Measurements from ENCODE around the gene ESYT2.

Gene ESYT2

GRCh38 chr7:158821171-158822031 is 7.9 kb downstream of the ESYT2 start:
- no peak for DNase-seq

- no peak for DNase-seq
Observed at GRCh38 chr7:158820656-158821055, 8.7 kb downstream of the ESYT2 start.

- DNase-seq, result no peak
Observed at GRCh38 chr7:158819571-158820203, 9.6 kb downstream of the ESYT2 start.

GRCh38 chr7:158818325-158819213 is 10.7 kb downstream of the ESYT2 start:
- no peak for DNase-seq

GRCh38 chr7:158816995-158817394 is 12.3 kb downstream of the ESYT2 start:
- no peak for DNase-seq

- DNase-seq, result no peak
Observed at GRCh38 chr7:158816271-158816670, 13.0 kb downstream of the ESYT2 start.

- no peak for DNase-seq
Observed at GRCh38 chr7:158815800-158816128, 13.5 kb downstream of the ESYT2 start.

- no peak for DNase-seq
Observed at GRCh38 chr7:158815083-158815799, 14.1 kb downstream of the ESYT2 start.

- DNase-seq, result no peak
Observed at GRCh38 chr7:158814637-158815036, 14.7 kb downstream of the ESYT2 start.

- DNase-seq, result no peak
Observed at GRCh38 chr7:158812684-158813083, 16.6 kb downstream of the ESYT2 start.

GRCh38 chr7:158811894-158812293 is 17.4 kb downstream of the ESYT2 start:
- DNase-seq, result no peak

GRCh38 chr7:158811461-158811860 is 17.8 kb downstream of the ESYT2 start:
- DNase-seq, result no peak

- DNase-seq, result no peak
Observed at GRCh38 chr7:158810846-158811245, 18.5 kb downstream of the ESYT2 start.

GRCh38 chr7:158809596-158809995 is 19.7 kb downstream of the ESYT2 start:
- DNase-seq, result no peak

- DNase-seq, result no peak
Observed at GRCh38 chr7:158808126-158808525, 21.2 kb downstream of the ESYT2 start.

- DNase-seq, result no peak
Observed at GRCh38 chr7:158805937-158806336, 23.4 kb downstream of the ESYT2 start.

GRCh38 chr7:158805414-158805813 is 23.9 kb downstream of the ESYT2 start:
- DNase-seq, result no peak

- DNase-seq, result no peak
Observed at GRCh38 chr7:158804335-158804734, 25.0 kb downstream of the ESYT2 start.

- DNase-seq, result no peak
Observed at GRCh38 chr7:158803367-158803969, 25.8 kb downstream of the ESYT2 start.

GRCh38 chr7:158802535-158803366 is 26.6 kb downstream of the ESYT2 start:
- no peak for DNase-seq

GRCh38 chr7:158798741-158799140 is 30.6 kb downstream of the ESYT2 start:
- no peak for DNase-seq

GRCh38 chr7:158796667-158797066 is 32.6 kb downstream of the ESYT2 start:
- no peak for DNase-seq
